ENCODE measurements around the gene TAF11L4.
"Not testable (repeated sequence)": the region's sequence is repeated elsewhere in the genome, so short reads cannot be mapped to it uniquely, and the experiment has no call there.

The TAF11L4 gene

GRCh38 chr5:17521501-17521900, at the start of gene TAF11L4:
Gene TAF11L4, plus strand, starts transcription at chr5:17521801.
- not testable (repeated sequence) for DNase-seq

- DNase-seq: not testable (repeated sequence)
Measured at GRCh38 chr5:17475064-17475463, 46.5 kb upstream of the TAF11L4 start.

- DNase-seq: no peak
Measured at GRCh38 chr5:17477043-17477442, 44.6 kb upstream of the TAF11L4 start.

GRCh38 chr5:17477573-17478265, 43.9 kb upstream of the TAF11L4 start:
- DNase-seq: no peak

- DNase-seq: no peak
Measured at GRCh38 chr5:17481378-17481777, 40.2 kb upstream of the TAF11L4 start.

GRCh38 chr5:17482790-17483189, 38.8 kb upstream of the TAF11L4 start:
- no peak for DNase-seq

- DNase-seq: not testable (repeated sequence)
Measured at GRCh38 chr5:17486464-17487173, 35.0 kb upstream of the TAF11L4 start.

- DNase-seq: no peak
Measured at GRCh38 chr5:17487174-17487512, 34.5 kb upstream of the TAF11L4 start.

- DNase-seq: not testable (repeated sequence)
Measured at GRCh38 chr5:17491257-17491656, 30.3 kb upstream of the TAF11L4 start.

GRCh38 chr5:17492770-17493169, 28.8 kb upstream of the TAF11L4 start:
- DNase-seq: no peak

GRCh38 chr5:17497446-17497845, 24.2 kb upstream of the TAF11L4 start:
- DNase-seq: no peak

GRCh38 chr5:17497931-17498330, 23.7 kb upstream of the TAF11L4 start, which contains the start of gene TAF11L2:
Gene TAF11L2, plus strand, starts transcription at chr5:17498231.
- not testable (repeated sequence) for DNase-seq

- no peak for DNase-seq
Measured at GRCh38 chr5:17511775-17512325, 9.8 kb upstream of the TAF11L4 start.

GRCh38 chr5:17517526-17517925, 4.1 kb upstream of the TAF11L4 start:
- not testable (repeated sequence) for DNase-seq

- DNase-seq: not testable (repeated sequence)
Measured at GRCh38 chr5:17518067-17518466, 3.5 kb upstream of the TAF11L4 start, which contains the start of gene TAF11L3. Gene TAF11L3, plus strand, starts transcription at chr5:17518367.

- DNase-seq: not testable (repeated sequence)
Measured at GRCh38 chr5:17519508-17519907, 2.1 kb upstream of the TAF11L4 start.

GRCh38 chr5:17524935-17525334, 3.3 kb downstream of the TAF11L4 start, which contains the start of gene TAF11L5:
Gene TAF11L5, plus strand, starts transcription at chr5:17525235.
- not testable (repeated sequence) for DNase-seq

- peak in 1 of 2 donors; percentile 29 for DNase-seq
Measured at GRCh38 chr5:17526504-17526903, 4.9 kb downstream of the TAF11L4 start.

GRCh38 chr5:17528369-17528768, 6.8 kb downstream of the TAF11L4 start, which contains the start of gene TAF11L6:
Gene TAF11L6, plus strand, starts transcription at chr5:17528669.
- DNase-seq: not testable (repeated sequence)
